GM12878 (cell line): Measurements from ENCODE around the gene KANSL3. TPM values are rescaled to one million over a fixed set of nuclear protein-coding genes. Genes with fewer than 3 reads are reported as not detected.

Experiments used
- ATAC-seq: fragments of 200-7000 bp; cut with Tn5 transposase; 3 replicates; pipeline ENCODE4 v1.9.1; 2020; ENCODE audit warnings: mild to moderate bottlenecking, moderate library complexity
- BruUV-seq: library from RNA; stranded (reverse); fragments of 400-500 nt; replicated peaks from 2 replicates; lab custom pipeline; 2021; lab: Mats Ljungman, UMichigan
- CTCF ChIA-PET: fragments of 300-600 bp; sonication (Branson Sonifier 250); formaldehyde crosslinking; extraction: SDS; loops from one replicate; lab custom pipeline; 2021; ENCODE audit warnings: inconsistent platforms; lab: Yijun Ruan, JAX
- POLR2A ChIA-PET: fragments of 350-600 bp; formaldehyde crosslinking; extraction: SDS; loops from one replicate; lab custom pipeline; 2021; ENCODE audit warnings: inconsistent platforms; lab: Charles Lee
- RAD21 ChIA-PET: fragments of 300-600 bp; sonication (Branson Sonifier 250); formaldehyde crosslinking; loops from one replicate; lab custom pipeline; 2023; ENCODE audit warnings: antibody characterized with exemption; ENCODE audit not compliant: unreplicated experiment; lab: Charles Lee
- SMC1A ChIA-PET: fragments of 300-600 bp; sonication (Branson Sonifier 250); formaldehyde crosslinking; loops from one replicate; lab custom pipeline; 2023; ENCODE audit not compliant: unreplicated experiment, uncharacterized antibody; lab: Charles Lee
- DNase-seq: peaks from one replicate; pipeline ENCODE4 v3.0.0-alpha.2; 2011; ENCODE audit warnings: low read depth, low spot score
- FAIRE-seq: peaks from 3 replicates; lab custom pipeline; 2011; peaks lifted over from hg19 to GRCh38; lab: Jason Lieb, UNC
- H2AFZ ChIP-seq: 2 replicates; pipeline ENCODE4 v1.6.0; 2011; ENCODE audit warnings: low read depth, low read length, control low read depth; ENCODE audit not compliant: control insufficient read depth
- H3K27ac ChIP-seq: 2 replicates; pipeline ENCODE4 v1.5.1; 2011; ENCODE audit warnings: control low read depth; ENCODE audit not compliant: control insufficient read depth, insufficient read depth
- H3K27me3 ChIP-seq, 2 experiments: replicated peaks in 1 of 2; 2 replicates each; pipeline versions ENCODE4 v1.6.0 to v1.6.1; 2011; ENCODE audit warnings: low read length in 1 of 2; ENCODE audit not compliant: control insufficient read depth in 2 of 2, insufficient read depth in 2 of 2
- H3K36me3 ChIP-seq, 2 experiments: 2 replicates each; pipeline ENCODE4 v1.5.1; 2011; ENCODE audit warnings: low read length in 1 of 2; ENCODE audit not compliant: control insufficient read depth in 2 of 2, insufficient read depth in 2 of 2
- H3K4me1 ChIP-seq: 2 replicates; pipeline ENCODE4 v1.6.1; 2011; ENCODE audit warnings: mild to moderate bottlenecking, low read length, moderate library complexity, mixed read lengths; ENCODE audit not compliant: control insufficient read depth, insufficient read depth
- H3K4me2 ChIP-seq: 2 replicates; pipeline ENCODE4 v1.6.0; 2011; ENCODE audit warnings: control low read depth; ENCODE audit not compliant: control insufficient read depth, insufficient read depth
- H3K4me3 ChIP-seq: fragments of 200-600 bp; sonication (generic); 2 replicates; pipeline ENCODE4 v1.5.1; 2016
- H3K79me2 ChIP-seq: 2 replicates; pipeline ENCODE4 v1.6.0; 2011; ENCODE audit warnings: low read length; ENCODE audit not compliant: control insufficient read depth, insufficient read depth
- H3K9ac ChIP-seq: 2 replicates; pipeline ENCODE4 v1.8.0; 2011; ENCODE audit warnings: low read length, control low read depth, mixed read lengths; ENCODE audit not compliant: control insufficient read depth, insufficient read depth
- H3K9me3 ChIP-seq: replicated peaks from 3 replicates; pipeline ENCODE4 v1.5.1; 2011; ENCODE audit warnings: mild to moderate bottlenecking, low read length; ENCODE audit not compliant: control insufficient read depth, insufficient read depth
- H4K20me1 ChIP-seq: 2 replicates; pipeline ENCODE4 v1.6.0; 2011; ENCODE audit not compliant: control insufficient read depth, insufficient read depth
- CBX3 ChIP-seq: fragments of 200-600 bp; sonication (generic); IDR thresholded peaks from 2 replicates; pipeline ENCODE4 v1.6.1; 2016; ENCODE audit warnings: low read depth, borderline replicate concordance
- KDM1A ChIP-seq: fragments of 200-600 bp; sonication (generic); IDR thresholded peaks from 2 replicates; pipeline ENCODE4 v1.6.1; 2016; ENCODE audit warnings: borderline replicate concordance
- KLF5 ChIP-seq: fragments of 450-650 bp; IDR thresholded peaks from 2 replicates; pipeline ENCODE4 v1.6.1; 2014; ENCODE audit warnings: mild to moderate bottlenecking; ENCODE audit not compliant: partially characterized antibody
- POLR2AphosphoS2 ChIP-seq: IDR thresholded peaks from 2 replicates; pipeline ENCODE4 v1.6.1; 2011; ENCODE audit warnings: low read depth, mild to moderate bottlenecking, low read length, improper control_type of control experiment, moderate library complexity
- RB1 ChIP-seq: fragments of 450-650 bp; formaldehyde crosslinking; IDR thresholded peaks from 2 replicates; pipeline ENCODE4 v1.6.1; 2017; ENCODE audit warnings: mild to moderate bottlenecking, borderline replicate concordance
- TCF12 ChIP-seq: IDR thresholded peaks from 2 replicates; pipeline ENCODE4 v1.6.1; 2011; ENCODE audit warnings: low read depth, mild to moderate bottlenecking, low read length
- ZSCAN29 ChIP-seq: fragments of 450-650 bp; IDR thresholded peaks from 2 replicates; pipeline ENCODE4 v1.6.1; 2017; ENCODE audit warnings: mild to moderate bottlenecking, moderate library complexity
- WGBS: methylation state at CpG from one replicate; pipeline ENCODE4 v1.1.6; 2016; ENCODE audit warnings: low lambda C conversion rate; ENCODE audit not compliant: insufficient replicate concordance, insufficient coverage; ENCODE audit errors: missing lambda C conversion rate; 5-methylcytosine and 5-hydroxymethylcytosine counted together
- in situ Hi-C: fragments of 300-500 bp; cut with MboI; formaldehyde crosslinking; loops from 9 replicates; pipeline ENCODE4 v1.14.3; 2018; ENCODE audit warnings: mixed read lengths
- intact Hi-C: fragments of 100-400 bp; cut with micrococcal nuclease; formaldehyde crosslinking; loops from one replicate; pipeline ENCODE4 v1.14.2; 2022; ENCODE audit not compliant: unreplicated experiment
- polyA plus RNA-seq, 11 experiments: library from polyadenylated mRNA; depleted of rRNA in 4 of 11; unstranded in 6 of 11; stranded (reverse) in 5 of 11; fragments of >200 nt; fragmentation: Nextera tagmentation in 4 of 11; fragmentation: Illumina TruSeq in 1 of 11; extraction: Ambion mirVana in 4 of 11; extraction: Trizol in 1 of 11; gene quantifications; 1 replicate in 1 of 11; 2 replicates in 10 of 11; pipeline versions ENCODE4 v1.2.1 to v1.2.3, GENCODE V29; 2011 to 2016; ENCODE audit warnings: inconsistent platforms in 2 of 11, missing spikeins in 2 of 11, low read depth in 1 of 11
- total RNA-seq, 4 experiments: library from RNA; depleted of rRNA in 3 of 4; stranded (reverse); fragments of >200 nt in 3 of 4; fragmentation: Illumina TruSeq in 1 of 4; extraction: Trizol in 1 of 4; gene quantifications; 2 replicates each; pipeline versions ENCODE4 v1.2.1 to v1.2.3, GENCODE V29; 2013 to 2021
- TF ChIP-seq, protein P1 (sequence below): fragments of 450-650 bp; conservative IDR thresholded peaks from 2 replicates; pipeline ENCODE4 v1.6.1; 2017; ENCODE audit warnings: mild to moderate bottlenecking, moderate library complexity

The KANSL3 gene
- total and polyA plus RNA-seq, 10 of the 15 experiments (the other 5 are each of a cell fraction or from before 2014, with no cell fraction given), result 5.6 to 25.9 (median 16.7) TPM

DNA sequence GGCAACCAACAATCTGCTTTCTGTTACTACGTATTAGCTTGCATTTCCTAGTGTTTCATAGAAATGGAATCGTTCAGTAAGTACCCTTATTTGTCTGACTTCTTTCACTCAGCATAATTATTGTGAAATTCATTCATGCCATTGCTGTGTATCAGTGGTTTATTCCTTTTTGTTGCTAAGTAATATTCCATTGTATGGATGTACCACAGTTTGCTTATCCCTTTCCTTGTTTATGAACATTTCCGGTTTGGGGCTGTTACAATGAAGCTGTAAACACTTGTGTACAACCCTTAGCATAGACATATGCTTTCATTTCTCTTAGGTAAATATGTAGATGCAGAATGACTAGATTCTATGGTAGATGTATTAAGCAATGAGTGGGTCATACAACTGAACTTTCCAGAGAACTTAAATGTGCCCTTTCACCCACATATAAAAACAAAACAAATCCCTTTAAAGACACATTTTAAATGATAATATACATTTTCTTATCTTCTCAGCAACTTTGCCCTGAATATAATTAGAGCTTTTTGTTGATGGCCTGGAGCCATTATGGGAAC, 26.3 kb upstream of the KANSL3 start:
- no peak overlapping the region for H2AFZ ChIP-seq
- H3K79me2 ChIP-seq, result no peaks in the 10 kb centered on the region
- DNase-seq (no peak), ATAC-seq (no peak), FAIRE-seq (no peak)
- 51% methylated on average over 3 of the region's 3 CpGs for WGBS
- no peaks in the 10 kb centered on the region for H3K4me1 ChIP-seq
- H4K20me1 ChIP-seq, result no peaks in the 10 kb centered on the region
- H3K27ac ChIP-seq, result no peak overlapping the region
- POLR2A ChIA-PET, result no interaction called here
- TF ChIP-seq KDM1A (no peak), RB1 (no peak), CBX3 (no peak), TCF12 (no peak), KLF5 (no peak), ZSCAN29 (no peak), POLR2AphosphoS2 (no peak)
- TF ChIP-seq, protein P1, sequence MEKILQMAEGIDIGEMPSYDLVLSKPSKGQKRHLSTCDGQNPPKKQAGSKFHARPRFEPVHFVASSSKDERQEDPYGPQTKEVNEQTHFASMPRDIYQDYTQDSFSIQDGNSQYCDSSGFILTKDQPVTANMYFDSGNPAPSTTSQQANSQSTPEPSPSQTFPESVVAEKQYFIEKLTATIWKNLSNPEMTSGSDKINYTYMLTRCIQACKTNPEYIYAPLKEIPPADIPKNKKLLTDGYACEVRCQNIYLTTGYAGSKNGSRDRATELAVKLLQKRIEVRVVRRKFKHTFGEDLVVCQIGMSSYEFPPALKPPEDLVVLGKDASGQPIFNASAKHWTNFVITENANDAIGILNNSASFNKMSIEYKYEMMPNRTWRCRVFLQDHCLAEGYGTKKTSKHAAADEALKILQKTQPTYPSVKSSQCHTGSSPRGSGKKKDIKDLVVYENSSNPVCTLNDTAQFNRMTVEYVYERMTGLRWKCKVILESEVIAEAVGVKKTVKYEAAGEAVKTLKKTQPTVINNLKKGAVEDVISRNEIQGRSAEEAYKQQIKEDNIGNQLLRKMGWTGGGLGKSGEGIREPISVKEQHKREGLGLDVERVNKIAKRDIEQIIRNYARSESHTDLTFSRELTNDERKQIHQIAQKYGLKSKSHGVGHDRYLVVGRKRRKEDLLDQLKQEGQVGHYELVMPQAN, result no peak
- no peak overlapping the region for H3K9ac ChIP-seq
- peaks cover 0 to 2% of the 10 kb centered on the region in 2 experiments; a peak in 1 of 4 replicates for H3K27me3 ChIP-seq
- SMC1A ChIA-PET, result interaction anchor here (0.9 kb wide), 1 partner anchor 26 kb away, joined by 3 read pairs; no protein-coding TSS in a partner anchor
- intact Hi-C loops, result no loop called here
- no peaks in the 10 kb centered on the region for H3K36me3 ChIP-seq
- no peak overlapping the region for H3K4me2 ChIP-seq
- H3K4me3 ChIP-seq, result no peak overlapping the region
- H3K9me3 ChIP-seq, result no peaks in the 10 kb centered on the region
- in situ Hi-C loops, result no loop called here
- BruUV-seq, result no TSS peak
- RAD21 ChIA-PET, result no interaction called here
- CTCF ChIA-PET, result interaction anchor here (0.7 to 0.9 kb wide), 3 partner anchors 65 to 193 kb away, joined by 3 read pairs; partner anchors contain the start of gene ANKRD39
